ENCODE measurements around the gene STKLD1.

Gene STKLD1

GRCh38 chr9:133429641-133430161 is 53.5 kb downstream of the STKLD1 start:
- H3K4me3 ChIP-seq (ENCODE audit: low read depth, low read length) = no peak overlapping the region
- peak; percentile 8 for TF ChIP-seq CTCF (IDR thresholded peaks at IDR 0.05; ENCODE audit: insufficient read depth, low read depth, low read length, missing control alignments)
- no peak for DNase-seq (ENCODE audit: low read depth)

- no peak for DNase-seq (ENCODE audit: low read depth)
- no peak overlapping the region for H3K4me3 ChIP-seq (ENCODE audit: low read depth, low read length)
- TF ChIP-seq CTCF (IDR thresholded peaks at IDR 0.05; ENCODE audit: insufficient read depth, low read depth, low read length, missing control alignments) = no peak
Measured at GRCh38 chr9:133430244-133430643, 54.1 kb downstream of the STKLD1 start.

GRCh38 chr9:133433351-133433843 is 57.2 kb downstream of the STKLD1 start:
- DNase-seq (ENCODE audit: low read depth) = no peak
- no peak overlapping the region for H3K4me3 ChIP-seq (ENCODE audit: low read depth, low read length)
- no peak for TF ChIP-seq CTCF (IDR thresholded peaks at IDR 0.05; ENCODE audit: insufficient read depth, low read depth, low read length, missing control alignments)

GRCh38 chr9:133436681-133437080 is 60.5 kb downstream of the STKLD1 start:
- no peak for TF ChIP-seq CTCF (IDR thresholded peaks at IDR 0.05; ENCODE audit: insufficient read depth, low read depth, low read length, missing control alignments)
- no peak overlapping the region for H3K4me3 ChIP-seq (ENCODE audit: low read depth, low read length)
- no peak for DNase-seq (ENCODE audit: low read depth)

- no peak overlapping the region for H3K4me3 ChIP-seq (ENCODE audit: low read depth, low read length)
- DNase-seq (ENCODE audit: low read depth) = peak; percentile 39
- peak; percentile 52 for TF ChIP-seq CTCF (IDR thresholded peaks at IDR 0.05; ENCODE audit: insufficient read depth, low read depth, low read length, missing control alignments)
Measured at GRCh38 chr9:133437753-133438531, 61.8 kb downstream of the STKLD1 start.

GRCh38 chr9:133439337-133439736 is 63.2 kb downstream of the STKLD1 start:
- H3K4me3 ChIP-seq (ENCODE audit: low read depth, low read length) = no peak overlapping the region
- no peak for TF ChIP-seq CTCF (IDR thresholded peaks at IDR 0.05; ENCODE audit: insufficient read depth, low read depth, low read length, missing control alignments)

More at GRCh38 chr9:133439337-133439736, 63.2 kb downstream of the STKLD1 start:
- no peak for DNase-seq (ENCODE audit: low read depth)
